ENCODE data around the gene WAPL.
"Not testable (repeated sequence)": the region's sequence is repeated elsewhere in the genome, so short reads cannot be mapped to it uniquely, and the experiment has no call there.

WAPL gene

GRCh38 chr10:86521678-86522509 lies at the start of gene WAPL:
Gene WAPL, minus strand, starts transcription at chr10:86521792. Its CDS starts 3,723 bp downstream, at chr10:86518069.
- peak; percentile 88 to 94 (median 92) for DNase-seq

- no peak for DNase-seq
These were observed 47.7 kb upstream of the WAPL start for GRCh38 chr10:86569335-86569734.

DNA sequence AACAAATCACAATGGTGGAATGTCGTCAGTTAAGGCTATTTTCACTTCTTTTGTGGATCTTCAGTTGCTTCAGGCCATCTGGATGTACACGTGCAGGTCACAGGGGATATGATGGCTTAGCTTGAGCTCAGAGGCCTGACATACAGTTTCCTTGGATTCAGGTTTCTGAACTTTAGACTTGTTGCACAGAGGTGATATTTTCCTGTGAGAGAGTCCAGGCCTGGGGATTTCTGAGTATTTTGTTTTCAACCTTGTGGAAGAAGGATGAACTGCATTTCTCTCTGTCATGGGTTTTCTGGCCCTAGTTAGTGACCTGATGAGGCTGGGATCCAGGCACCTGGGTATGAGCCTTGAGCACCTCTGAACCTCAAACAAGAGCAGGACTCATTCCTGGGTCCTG lies 44.9 kb upstream of the WAPL start:
- not testable (repeated sequence) for DNase-seq

GRCh38 chr10:86563338-86563737 lies 41.7 kb upstream of the WAPL start:
- not testable (repeated sequence) for DNase-seq

GRCh38 chr10:86558695-86559094 lies 37.1 kb upstream of the WAPL start:
- DNase-seq = not testable (repeated sequence)

DNA sequence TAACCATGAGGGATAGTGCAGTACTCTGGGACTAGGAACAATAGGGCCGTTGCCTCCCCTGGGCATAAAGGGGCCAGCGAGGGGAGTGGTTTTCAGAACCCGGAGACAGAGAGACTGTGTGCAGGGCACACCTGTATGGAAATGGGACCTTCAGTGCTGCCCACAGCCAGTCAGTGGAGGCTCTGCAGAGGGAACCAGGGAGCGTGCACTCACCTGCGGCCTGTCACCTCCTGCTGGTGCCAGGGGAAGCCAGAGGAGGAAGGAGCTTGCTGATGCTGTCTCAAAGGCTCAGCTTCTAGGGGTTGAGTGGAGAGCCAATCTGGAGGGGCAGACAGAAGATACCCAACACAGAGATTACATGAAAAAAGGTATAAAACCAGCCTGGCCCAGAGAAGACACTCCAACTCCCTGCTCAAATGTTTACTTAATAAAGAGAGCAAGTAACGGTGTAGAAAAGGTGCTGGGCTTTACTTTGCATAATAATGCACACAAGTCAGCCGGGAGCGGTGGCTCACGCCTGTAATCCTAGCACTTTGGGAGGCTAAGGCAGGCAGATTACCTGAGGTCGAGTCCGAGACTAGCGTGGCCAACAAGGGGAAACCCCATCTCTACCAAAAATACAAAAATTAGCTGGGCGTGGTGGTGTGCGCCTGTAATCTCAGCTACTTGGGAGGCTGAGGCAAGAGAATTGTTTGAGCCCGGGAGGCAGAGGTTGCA lies 35.5 kb upstream of the WAPL start:
- DNase-seq = no peak

DNA sequence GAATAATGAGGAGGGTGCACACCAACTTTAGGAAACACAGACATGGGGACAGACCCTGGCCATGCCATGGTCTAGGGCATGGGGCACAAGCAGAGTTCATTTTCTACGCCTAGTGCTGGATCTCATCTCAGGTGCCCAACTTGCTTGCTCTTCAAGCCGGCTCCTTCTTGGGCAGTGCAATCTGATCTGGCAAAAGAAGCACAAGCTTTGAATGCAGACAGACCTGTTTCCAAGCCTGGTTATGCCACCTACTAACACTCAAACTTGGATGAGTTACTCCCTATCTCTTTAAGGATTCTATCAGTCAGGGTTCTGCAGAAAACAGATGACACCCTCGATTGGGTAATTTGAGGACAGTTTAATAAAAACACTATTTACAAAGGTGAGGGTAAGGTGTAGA lies 34.9 kb upstream of the WAPL start:
- DNase-seq = no peak

DNA sequence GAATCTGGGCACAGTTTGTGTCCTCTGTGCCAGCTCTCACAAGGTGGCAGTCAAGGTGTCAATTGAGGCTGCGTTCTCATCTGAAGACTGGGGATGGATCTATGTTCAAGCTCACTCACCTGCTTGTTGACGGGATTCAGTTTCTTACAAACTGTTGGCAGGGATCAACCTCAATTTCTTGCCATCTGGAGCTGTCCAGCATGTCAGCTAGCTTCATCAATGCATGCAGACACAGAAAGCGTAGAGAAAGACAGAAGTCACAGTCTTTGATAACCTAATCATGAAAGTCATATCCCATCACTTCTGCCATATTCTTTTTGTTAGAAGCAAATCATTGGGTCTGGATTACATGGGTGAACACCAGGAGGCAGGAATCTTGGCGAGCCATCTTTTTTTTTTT lies 32.0 kb upstream of the WAPL start:
- no peak for DNase-seq

GRCh38 chr10:86553213-86553612 lies 31.6 kb upstream of the WAPL start:
- DNase-seq = no peak

DNA sequence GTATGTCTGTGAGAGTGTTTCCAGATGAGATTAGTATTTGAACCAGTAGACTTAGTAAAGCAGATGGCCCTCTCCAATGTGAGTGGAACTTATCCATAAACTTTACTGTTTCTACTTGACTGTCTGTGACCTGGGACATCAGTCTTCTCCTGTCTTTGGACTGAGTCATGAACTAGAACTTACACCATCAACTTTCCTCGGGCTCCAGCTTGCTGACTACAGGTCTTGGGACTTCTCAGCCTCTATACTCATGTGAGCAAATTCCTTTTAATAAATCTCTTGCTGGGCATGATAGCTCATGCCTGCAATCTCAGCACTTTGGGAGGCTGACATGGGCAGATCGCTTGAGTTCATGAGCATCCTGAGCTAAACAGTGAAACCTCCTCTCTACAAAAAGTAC lies 25.7 kb upstream of the WAPL start:
- no peak for DNase-seq

DNA sequence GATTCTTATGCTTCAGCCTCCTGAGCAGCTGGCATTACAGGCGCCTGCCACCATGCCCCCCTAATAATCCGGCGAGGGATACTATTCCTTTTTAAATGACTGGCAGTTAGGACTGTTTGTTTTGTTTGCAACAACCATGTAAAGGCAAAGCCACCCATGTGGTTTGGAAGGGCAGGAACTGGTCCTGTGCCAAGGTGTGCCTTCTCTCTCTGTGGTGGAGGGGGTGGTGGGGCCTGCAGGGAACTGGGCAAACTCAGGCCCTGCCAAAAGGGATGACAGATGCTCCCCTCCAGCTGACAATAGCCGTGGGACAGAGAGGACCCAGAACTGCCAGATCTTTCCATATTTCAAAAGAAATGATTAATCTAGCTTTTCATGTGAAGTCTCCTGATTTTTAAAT lies 23.5 kb upstream of the WAPL start:
- no peak for DNase-seq

DNA sequence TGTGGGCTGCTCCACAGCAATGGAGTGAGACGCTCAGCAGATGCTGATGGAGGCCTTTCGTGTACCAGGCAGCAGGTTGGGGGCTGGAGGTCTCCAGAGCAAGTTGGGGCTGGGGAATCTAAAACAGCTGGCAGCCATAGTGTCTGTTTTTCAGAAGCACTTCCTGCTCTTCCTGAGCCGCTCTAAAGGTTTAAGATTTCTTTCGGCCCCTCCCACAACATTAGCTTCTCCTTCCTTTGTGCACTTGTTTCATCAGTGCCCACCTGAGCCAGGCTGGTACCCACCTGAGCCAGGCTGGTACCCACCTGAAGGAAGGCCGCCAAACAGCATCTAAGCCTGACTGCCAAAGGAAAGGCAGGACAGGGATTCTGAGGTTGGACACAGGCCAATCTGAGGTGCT lies 18.4 kb upstream of the WAPL start:
- peak in 1 of 6 experiments; percentile 18 for DNase-seq

GRCh38 chr10:86538547-86538946 lies 17.0 kb upstream of the WAPL start:
- no peak for DNase-seq

- DNase-seq = not testable (repeated sequence)
These were observed 16.4 kb upstream of the WAPL start for GRCh38 chr10:86538040-86538439.

DNA sequence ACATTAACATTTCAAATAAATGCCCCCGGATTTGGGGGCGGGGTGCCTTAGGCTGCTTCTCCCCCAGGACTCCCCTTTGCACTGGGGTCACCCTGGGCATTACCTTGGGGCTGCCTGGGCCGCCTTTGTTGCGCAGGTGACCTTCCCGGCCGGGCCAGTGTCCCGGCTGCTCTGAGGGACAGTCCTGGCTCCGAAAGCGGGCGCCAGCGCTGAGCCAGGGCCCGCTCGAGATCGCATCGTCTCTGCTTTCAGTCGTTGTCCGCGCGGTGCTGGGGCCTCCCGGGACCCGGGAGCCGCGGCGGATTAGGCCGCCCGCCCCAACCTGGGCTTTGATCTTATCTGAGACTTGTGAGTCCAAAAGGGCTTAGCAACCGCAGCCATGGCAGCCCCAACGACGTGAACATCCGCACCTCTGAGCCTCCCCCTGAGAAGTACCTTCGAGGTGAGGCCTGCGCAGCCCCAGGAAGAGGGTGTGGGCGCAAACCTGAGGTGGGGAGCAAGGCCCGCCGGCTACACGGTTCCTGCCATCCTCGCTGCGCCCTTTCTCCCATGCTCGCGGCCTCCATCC lies 14.8 kb upstream of the WAPL start:
- DNase-seq = peak; percentile 16 to 67 (median 58)

GRCh38 chr10:86535132-86535882 lies 13.7 kb upstream of the WAPL start:
- peak in 2 of 6 experiments; percentile 6 to 8 for DNase-seq

DNA sequence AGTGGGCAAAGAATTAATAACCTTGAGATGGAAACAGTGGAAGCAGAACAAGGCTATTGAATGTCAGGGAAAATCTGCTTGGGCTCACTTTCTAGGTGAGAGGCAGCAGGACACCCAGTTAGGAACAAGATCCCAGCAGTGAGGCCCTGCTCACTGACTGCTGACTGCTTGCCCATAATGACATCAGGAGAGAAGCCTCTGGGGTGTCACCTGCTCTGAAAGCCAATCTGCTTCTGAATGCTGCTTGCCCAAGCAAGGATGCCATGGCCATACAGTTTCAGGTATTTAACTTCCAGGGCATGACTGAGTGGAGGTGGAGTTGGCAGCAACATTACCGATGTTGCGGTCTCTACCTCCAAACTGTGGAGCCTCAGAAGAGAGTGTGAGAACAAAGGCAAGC lies 11.7 kb upstream of the WAPL start:
- no peak for DNase-seq

DNA sequence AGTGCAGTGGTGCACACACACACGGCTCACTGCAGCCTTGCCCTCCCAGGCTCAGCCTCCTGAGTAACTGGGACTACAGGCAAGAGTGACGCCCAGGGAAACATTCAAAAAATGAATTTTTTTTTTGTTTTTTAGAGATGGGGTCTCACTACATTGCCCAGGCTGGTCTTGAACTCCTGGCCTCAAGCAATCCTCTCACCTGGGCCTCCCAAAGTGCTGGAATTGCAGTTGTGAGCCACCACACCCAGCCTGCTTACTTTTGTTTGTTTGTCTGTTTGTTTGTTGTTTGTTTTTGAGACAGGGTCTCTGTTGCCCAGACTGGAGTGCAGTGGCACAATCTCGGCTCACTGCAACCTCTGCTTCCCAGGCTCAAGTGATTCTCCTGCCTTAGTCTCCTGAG lies 7.1 kb upstream of the WAPL start:
- not testable (repeated sequence) for DNase-seq

- no peak for DNase-seq
These were observed 5.0 kb upstream of the WAPL start for GRCh38 chr10:86526606-86527005.

DNA sequence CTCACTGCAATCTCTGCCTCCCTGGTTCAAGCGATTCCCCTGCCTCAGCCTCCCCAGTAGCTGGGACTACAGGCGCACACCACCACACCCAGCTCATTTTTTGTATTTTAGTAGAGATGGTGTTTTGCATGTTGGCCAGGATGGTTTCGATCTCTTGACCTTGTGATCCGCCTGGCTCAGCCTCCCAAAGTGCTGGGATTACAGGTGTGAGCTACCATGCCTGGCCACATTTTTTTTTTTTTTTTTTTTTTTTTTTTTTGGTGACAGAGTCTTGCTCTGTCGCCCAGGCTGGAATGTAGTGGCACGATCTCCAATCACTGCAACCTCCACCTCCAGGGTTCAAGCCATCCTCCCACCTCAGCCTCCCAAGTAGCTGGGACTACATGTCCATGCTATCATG lies 4.1 kb upstream of the WAPL start:
- not testable (repeated sequence) for DNase-seq

GRCh38 chr10:86524225-86524962 lies 2.8 kb upstream of the WAPL start:
- no peak for DNase-seq

DNA sequence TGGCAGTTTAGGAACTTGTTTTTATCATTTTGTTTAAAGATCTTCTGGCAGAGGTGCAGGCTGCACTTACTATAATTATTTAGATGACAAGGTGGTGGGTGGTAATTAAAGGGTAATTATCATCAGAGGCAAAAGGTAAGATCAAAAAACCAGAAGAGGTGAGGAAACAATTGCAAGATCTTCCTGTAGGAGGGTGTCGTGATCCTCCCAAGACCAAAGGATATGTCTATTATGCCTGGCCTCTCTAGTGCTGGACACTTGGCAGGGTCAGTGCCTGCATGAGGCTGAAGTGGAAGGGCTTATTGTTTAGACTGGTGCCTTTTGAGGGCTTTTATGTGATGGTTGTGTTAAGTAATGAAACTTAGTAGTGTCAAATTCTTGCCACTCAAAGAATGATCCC lies 1.8 kb upstream of the WAPL start:
- DNase-seq = no peak

Data from stimulated activated naive CD4-positive, alpha-beta T cell (primary cell).